GM23338 (cell line): ENCODE measurements around the gene MYH14. TPM values are rescaled to one million over a fixed set of nuclear protein-coding genes. Genes with fewer than 3 reads are reported as not detected.

Experiments used
- ATAC-seq: fragments of 200-7000 bp; cut with Tn5 transposase; 3 replicates; pipeline ENCODE4 v1.9.1; 2020
- DNase-seq: peaks from one replicate; pipeline ENCODE4 v3.0.0-alpha.2; 2015; ENCODE audit warnings: low spot score
- H2AFZ ChIP-seq: fragments of 200-600 bp; sonication (generic); 2 replicates; pipeline ENCODE4 v1.8.0; 2016; ENCODE audit warnings: antibody characterized with exemption, mild to moderate bottlenecking, moderate library complexity
- H3F3A ChIP-seq: fragments of 200-600 bp; sonication (generic); replicated peaks from 2 replicates; pipeline ENCODE4 v1.8.0; 2017; ENCODE audit warnings: antibody characterized with exemption, mixed run types, low read depth
- H3K27ac ChIP-seq: fragments of 200-600 bp; sonication (generic); 2 replicates; pipeline ENCODE4 v1.6.1; 2016; ENCODE audit warnings: low read depth
- H3K27me3 ChIP-seq: fragments of 200-600 bp; sonication (generic); 2 replicates; pipeline ENCODE4 v1.8.0; 2016; ENCODE audit warnings: mild to moderate bottlenecking, mixed run types, moderate library complexity; ENCODE audit not compliant: insufficient read depth
- H3K36me3 ChIP-seq: fragments of 200-600 bp; sonication (generic); 2 replicates; pipeline ENCODE4 v1.8.0; 2016; ENCODE audit warnings: mild to moderate bottlenecking; ENCODE audit not compliant: insufficient read depth
- H3K4me1 ChIP-seq: fragments of 200-600 bp; sonication (generic); 2 replicates; pipeline ENCODE4 v1.8.0; 2016; ENCODE audit warnings: mild to moderate bottlenecking, moderate library complexity; ENCODE audit not compliant: insufficient read depth
- H3K4me2 ChIP-seq: fragments of 200-600 bp; sonication (generic); 2 replicates; pipeline ENCODE4 v1.7.1; 2017; ENCODE audit warnings: mixed run types
- H3K4me3 ChIP-seq: fragments of 200-600 bp; sonication (generic); 2 replicates; pipeline ENCODE4 v1.6.1; 2016; ENCODE audit warnings: mixed run types
- H3K79me2 ChIP-seq: fragments of 200-600 bp; sonication (generic); replicated peaks from 2 replicates; pipeline ENCODE4 v1.8.0; 2017; ENCODE audit warnings: mild to moderate bottlenecking; ENCODE audit not compliant: insufficient read depth
- H3K9me2 ChIP-seq: fragments of 200-600 bp; sonication (generic); 2 replicates; pipeline ENCODE4 v1.8.0; 2017; ENCODE audit not compliant: insufficient read depth
- H4K20me1 ChIP-seq: fragments of 200-600 bp; sonication (generic); replicated peaks from 2 replicates; pipeline ENCODE4 v1.8.0; 2017; ENCODE audit warnings: mild to moderate bottlenecking; ENCODE audit not compliant: insufficient read depth
- H3K27ac Mint-ChIP-seq: 2 replicates; pipeline ENCODE4 v1.8.0; 2020; ENCODE audit warnings: inconsistent platforms, mild to moderate bottlenecking, moderate library complexity, mixed read lengths
- H3K27me3 Mint-ChIP-seq: 3 replicates; pipeline ENCODE4 v1.8.0; 2022; ENCODE audit warnings: low read depth, mild to moderate bottlenecking, moderate library complexity, mixed read lengths, inconsistent platforms; ENCODE audit not compliant: insufficient read depth, poor library complexity
- H3K36me3 Mint-ChIP-seq: 3 replicates; pipeline ENCODE4 v1.8.0; 2021; ENCODE audit warnings: low read depth, mild to moderate bottlenecking, inconsistent platforms, moderate library complexity, mixed read lengths
- H3K4me1 Mint-ChIP-seq: 3 replicates; pipeline ENCODE4 v1.8.0; 2020; ENCODE audit warnings: mild to moderate bottlenecking, inconsistent platforms, mixed read lengths
- H3K4me3 Mint-ChIP-seq: 3 replicates; pipeline ENCODE4 v1.8.0; 2021; ENCODE audit warnings: moderate library complexity, mild to moderate bottlenecking, inconsistent platforms, mixed read lengths
- H3K9me3 Mint-ChIP-seq: 3 replicates; pipeline ENCODE4 v1.8.0; 2020; ENCODE audit warnings: moderate library complexity, mild to moderate bottlenecking, inconsistent platforms, mixed read lengths
- CREB1 ChIP-seq: fragments of 250-450 bp; sonication (Bioruptor Pico); IDR thresholded peaks from 2 replicates; pipeline ENCODE4 v1.5.0; 2020; ENCODE audit warnings: low read depth, mild to moderate bottlenecking, moderate library complexity
- ETS1 ChIP-seq: IDR thresholded peaks from 2 replicates; pipeline ENCODE4 v1.6.1; 2016; ENCODE audit warnings: antibody characterized with exemption
- EZH2 ChIP-seq: fragments of 200-600 bp; sonication (generic); IDR thresholded peaks from one replicate; pipeline ENCODE4 v1.8.0; 2017; ENCODE audit warnings: antibody characterized with exemption, mild to moderate bottlenecking, low read depth; ENCODE audit not compliant: unreplicated experiment
- EZH2phosphoT487 ChIP-seq: fragments of 200-600 bp; sonication (generic); IDR thresholded peaks from one replicate; pipeline ENCODE4 v1.8.1; 2018; ENCODE audit warnings: antibody characterized with exemption; ENCODE audit not compliant: unreplicated experiment
- JUNB ChIP-seq: IDR thresholded peaks from one replicate; pipeline ENCODE4 v1.6.1; 2016; ENCODE audit warnings: antibody characterized with exemption; ENCODE audit not compliant: unreplicated experiment
- NANOG ChIP-seq: IDR thresholded peaks from 2 replicates; pipeline ENCODE4 v1.6.1; 2016; ENCODE audit warnings: antibody characterized with exemption, borderline replicate concordance
- POLR2AphosphoS5 ChIP-seq: IDR thresholded peaks from 2 replicates; pipeline ENCODE4 v1.6.1; 2016; ENCODE audit warnings: antibody characterized with exemption, low read depth
- STAT1 ChIP-seq: IDR thresholded peaks from one replicate; pipeline ENCODE4 v1.6.1; 2016; ENCODE audit warnings: antibody characterized with exemption; ENCODE audit not compliant: unreplicated experiment
- ZNF114 ChIP-seq: fragments of 250-450 bp; sonication (Bioruptor Pico); IDR thresholded peaks from 2 replicates; pipeline ENCODE4 v1.5.0; 2020; ENCODE audit warnings: mild to moderate bottlenecking, moderate library complexity
- ZNF331 ChIP-seq: fragments of 250-450 bp; sonication (Bioruptor Pico); IDR thresholded peaks from 2 replicates; pipeline ENCODE4 v1.5.0; 2020; ENCODE audit warnings: low read depth, mild to moderate bottlenecking, moderate library complexity
- ZNF462 ChIP-seq: fragments of 250-450 bp; sonication (Bioruptor Pico); IDR thresholded peaks from 2 replicates; pipeline ENCODE4 v1.5.0; 2020; ENCODE audit warnings: mild to moderate bottlenecking, moderate library complexity
- polyA plus RNA-seq: library from polyadenylated mRNA; unstranded; fragments of >200 nt; fragmentation: Nextera tagmentation; extraction: Ambion mirVana; gene quantifications from 2 replicates; pipeline ENCODE4 v1.2.1, GENCODE V29; 2016
- total RNA-seq: library from RNA; depleted of rRNA; stranded (reverse); fragments of >200 nt; shearing (Covaris generic); gene quantifications from 2 replicates; pipeline ENCODE4 v1.2.3, GENCODE V29; 2014
- TF ChIP-seq, protein P1 (sequence below): IDR thresholded peaks from one replicate; pipeline ENCODE4 v1.6.1; 2018; ENCODE audit warnings: antibody characterized with exemption; ENCODE audit not compliant: unreplicated experiment

Gene MYH14
- total and polyA plus RNA-seq, 2 experiments from 2014 or later: 25.5 to 27.5 TPM

- H3K27me3 Mint-ChIP-seq: peaks cover 5% of the 10 kb centered on the region
- Histone ChIP-seq H3K79me2 (no peaks in the 10 kb centered on the region), H3K9me2 (no peaks in the 10 kb centered on the region), H3K27ac (no peak overlapping the region), H3K4me2 (no peak overlapping the region), H3K4me1 (no peaks in the 10 kb centered on the region), H2AFZ (no peak overlapping the region), H3F3A (no peaks in the 10 kb centered on the region), H3K4me3 (no peak overlapping the region), H3K36me3 (no peaks in the 10 kb centered on the region), H4K20me1 (no peaks in the 10 kb centered on the region), H3K27me3 (no peaks in the 10 kb centered on the region)
- DNase-seq (no peak), ATAC-seq (no peak)
- H3K4me3 Mint-ChIP-seq: no peak overlapping the region
- H3K36me3 Mint-ChIP-seq: peaks cover 24% of the 10 kb centered on the region
- no peak for TF ChIP-seq POLR2AphosphoS5
- no peak for TF ChIP-seq ETS1
- TF ChIP-seq STAT1: no peak
- no peak for TF ChIP-seq JUNB
- no peak for TF ChIP-seq NANOG
- TF ChIP-seq, protein P1, sequence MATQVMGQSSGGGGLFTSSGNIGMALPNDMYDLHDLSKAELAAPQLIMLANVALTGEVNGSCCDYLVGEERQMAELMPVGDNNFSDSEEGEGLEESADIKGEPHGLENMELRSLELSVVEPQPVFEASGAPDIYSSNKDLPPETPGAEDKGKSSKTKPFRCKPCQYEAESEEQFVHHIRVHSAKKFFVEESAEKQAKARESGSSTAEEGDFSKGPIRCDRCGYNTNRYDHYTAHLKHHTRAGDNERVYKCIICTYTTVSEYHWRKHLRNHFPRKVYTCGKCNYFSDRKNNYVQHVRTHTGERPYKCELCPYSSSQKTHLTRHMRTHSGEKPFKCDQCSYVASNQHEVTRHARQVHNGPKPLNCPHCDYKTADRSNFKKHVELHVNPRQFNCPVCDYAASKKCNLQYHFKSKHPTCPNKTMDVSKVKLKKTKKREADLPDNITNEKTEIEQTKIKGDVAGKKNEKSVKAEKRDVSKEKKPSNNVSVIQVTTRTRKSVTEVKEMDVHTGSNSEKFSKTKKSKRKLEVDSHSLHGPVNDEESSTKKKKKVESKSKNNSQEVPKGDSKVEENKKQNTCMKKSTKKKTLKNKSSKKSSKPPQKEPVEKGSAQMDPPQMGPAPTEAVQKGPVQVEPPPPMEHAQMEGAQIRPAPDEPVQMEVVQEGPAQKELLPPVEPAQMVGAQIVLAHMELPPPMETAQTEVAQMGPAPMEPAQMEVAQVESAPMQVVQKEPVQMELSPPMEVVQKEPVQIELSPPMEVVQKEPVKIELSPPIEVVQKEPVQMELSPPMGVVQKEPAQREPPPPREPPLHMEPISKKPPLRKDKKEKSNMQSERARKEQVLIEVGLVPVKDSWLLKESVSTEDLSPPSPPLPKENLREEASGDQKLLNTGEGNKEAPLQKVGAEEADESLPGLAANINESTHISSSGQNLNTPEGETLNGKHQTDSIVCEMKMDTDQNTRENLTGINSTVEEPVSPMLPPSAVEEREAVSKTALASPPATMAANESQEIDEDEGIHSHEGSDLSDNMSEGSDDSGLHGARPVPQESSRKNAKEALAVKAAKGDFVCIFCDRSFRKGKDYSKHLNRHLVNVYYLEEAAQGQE: no peak
- TF ChIP-seq ZNF462 (CRISPR knock-in tag): no peak
- TF ChIP-seq EZH2: no peak
- no peak for TF ChIP-seq ZNF114 (CRISPR knock-in tag)
- TF ChIP-seq CREB1 (CRISPR knock-in tag): no peak
- no peak for TF ChIP-seq EZH2phosphoT487
- TF ChIP-seq ZNF331 (CRISPR knock-in tag): no peak
- H3K27ac Mint-ChIP-seq: no peak overlapping the region
- H3K9me3 Mint-ChIP-seq: peaks cover 95% of the 10 kb centered on the region
- no peaks in the 10 kb centered on the region for H3K4me1 Mint-ChIP-seq
These were observed 30.7 kb upstream of the MYH14 start for GRCh38 chr19:50172726-50173125.
